ENCODE results near the gene TFG.

Gene TFG

DNA sequence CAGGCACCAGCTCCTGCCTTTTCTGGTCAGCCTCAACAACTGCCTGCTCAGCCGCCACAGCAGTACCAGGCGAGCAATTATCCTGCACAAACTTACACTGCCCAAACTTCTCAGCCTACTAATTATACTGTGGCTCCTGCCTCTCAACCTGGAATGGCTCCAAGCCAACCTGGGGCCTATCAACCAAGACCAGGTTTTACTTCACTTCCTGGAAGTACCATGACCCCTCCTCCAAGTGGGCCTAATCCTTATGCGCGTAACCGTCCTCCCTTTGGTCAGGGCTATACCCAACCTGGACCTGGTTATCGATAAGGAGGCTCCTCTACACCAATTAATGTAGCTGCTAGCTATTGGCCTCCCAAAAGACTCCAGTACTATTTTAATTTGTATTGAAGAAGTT is 38.9 kb downstream of the TFG start:
- TF ChIP-seq, protein P1, sequence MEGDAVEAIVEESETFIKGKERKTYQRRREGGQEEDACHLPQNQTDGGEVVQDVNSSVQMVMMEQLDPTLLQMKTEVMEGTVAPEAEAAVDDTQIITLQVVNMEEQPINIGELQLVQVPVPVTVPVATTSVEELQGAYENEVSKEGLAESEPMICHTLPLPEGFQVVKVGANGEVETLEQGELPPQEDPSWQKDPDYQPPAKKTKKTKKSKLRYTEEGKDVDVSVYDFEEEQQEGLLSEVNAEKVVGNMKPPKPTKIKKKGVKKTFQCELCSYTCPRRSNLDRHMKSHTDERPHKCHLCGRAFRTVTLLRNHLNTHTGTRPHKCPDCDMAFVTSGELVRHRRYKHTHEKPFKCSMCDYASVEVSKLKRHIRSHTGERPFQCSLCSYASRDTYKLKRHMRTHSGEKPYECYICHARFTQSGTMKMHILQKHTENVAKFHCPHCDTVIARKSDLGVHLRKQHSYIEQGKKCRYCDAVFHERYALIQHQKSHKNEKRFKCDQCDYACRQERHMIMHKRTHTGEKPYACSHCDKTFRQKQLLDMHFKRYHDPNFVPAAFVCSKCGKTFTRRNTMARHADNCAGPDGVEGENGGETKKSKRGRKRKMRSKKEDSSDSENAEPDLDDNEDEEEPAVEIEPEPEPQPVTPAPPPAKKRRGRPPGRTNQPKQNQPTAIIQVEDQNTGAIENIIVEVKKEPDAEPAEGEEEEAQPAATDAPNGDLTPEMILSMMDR (IDR thresholded peaks at IDR 0.05; ENCODE audit: insufficient read depth, low read length, poor library complexity, severe bottlenecking), result no peak
- H3K36me3 ChIP-seq (ENCODE audit: control insufficient read depth, insufficient read depth, low read length), result peaks cover 9% of the 10 kb centered on the region
- H3K4me3 ChIP-seq (replicated peaks; ENCODE audit: low read depth, low read length), result no peak overlapping the region

GRCh38 chr3:100748967-100749366 is 39.7 kb downstream of the TFG start:
- no peak overlapping the region for H3K4me3 ChIP-seq (replicated peaks; ENCODE audit: low read depth, low read length)
- H3K27me3 ChIP-seq (replicated peaks; ENCODE audit: control insufficient read depth, insufficient read depth, low read length), result no peaks in the 10 kb centered on the region
- H3K36me3 ChIP-seq (ENCODE audit: control insufficient read depth, insufficient read depth, low read length), result peaks cover 9% of the 10 kb centered on the region
- TF ChIP-seq, protein P1 (IDR thresholded peaks at IDR 0.05; ENCODE audit: insufficient read depth, low read length, poor library complexity, severe bottlenecking), result no peak
- no peak for DNase-seq (ENCODE audit: extremely low read depth, insufficient read length)

More for the DNA sequence above, 38.9 kb downstream of the TFG start:
- DNase-seq (ENCODE audit: extremely low read depth, insufficient read length), result no peak
- no peaks in the 10 kb centered on the region for H3K27me3 ChIP-seq (replicated peaks; ENCODE audit: control insufficient read depth, insufficient read depth, low read length)

- no peak for DNase-seq (ENCODE audit: extremely low read depth, insufficient read length)
- H3K27me3 ChIP-seq (replicated peaks; ENCODE audit: control insufficient read depth, insufficient read depth, low read length), result no peaks in the 10 kb centered on the region
- peaks cover 2% of the 10 kb centered on the region; the same call in 1 of the 2 replicates for H3K36me3 ChIP-seq (ENCODE audit: control insufficient read depth, insufficient read depth, low read length)
- TF ChIP-seq, protein P1 (IDR thresholded peaks at IDR 0.05; ENCODE audit: insufficient read depth, low read length, poor library complexity, severe bottlenecking), result no peak
- H3K4me3 ChIP-seq (replicated peaks; ENCODE audit: low read depth, low read length), result no peak overlapping the region
Measured at GRCh38 chr3:100753846-100754245, 44.6 kb downstream of the TFG start.

DNA sequence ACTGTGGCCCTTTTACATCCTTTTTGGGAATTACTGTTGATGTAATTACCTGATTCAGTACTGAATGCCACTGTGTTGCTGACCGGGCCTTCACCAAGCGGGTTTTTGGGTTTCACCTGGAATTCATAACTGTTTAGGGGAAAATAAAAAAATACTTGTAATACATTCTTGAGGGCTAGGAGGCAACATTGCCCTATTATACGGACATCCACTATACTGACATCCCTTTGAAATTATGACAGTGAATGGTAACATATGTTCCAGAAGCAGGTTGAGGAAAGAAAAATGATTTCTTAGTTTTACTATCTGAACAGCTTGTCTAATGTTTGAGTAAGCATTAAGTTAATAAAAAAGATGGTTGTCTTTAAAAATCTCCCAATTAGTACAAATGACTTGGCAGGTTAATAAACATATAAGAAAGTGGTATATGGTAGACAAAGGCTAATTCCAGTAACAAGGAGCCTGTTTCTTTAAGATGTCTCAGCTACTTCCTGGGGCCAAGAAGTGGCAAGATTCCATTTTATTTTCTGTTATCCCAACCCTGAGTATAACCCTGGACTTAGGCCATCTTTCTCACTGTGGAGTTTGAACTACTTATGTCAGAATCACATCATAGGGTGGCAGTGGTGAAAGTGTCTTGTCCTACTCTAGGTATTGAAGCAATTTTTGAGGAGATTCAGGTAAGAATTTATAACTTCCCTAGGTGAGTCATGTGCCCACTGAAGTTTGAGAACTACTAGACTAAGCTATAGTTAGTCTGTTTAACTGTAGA is 45.5 kb downstream of the TFG start:
- H3K36me3 ChIP-seq (ENCODE audit: control insufficient read depth, insufficient read depth, low read length), result peaks cover 2% of the 10 kb centered on the region; the same call in 1 of the 2 replicates
- TF ChIP-seq, protein P1 (IDR thresholded peaks at IDR 0.05; ENCODE audit: insufficient read depth, low read length, poor library complexity, severe bottlenecking), result no peak
- no peak for DNase-seq (ENCODE audit: extremely low read depth, insufficient read length)
- no peak overlapping the region for H3K4me3 ChIP-seq (replicated peaks; ENCODE audit: low read depth, low read length)
- H3K27me3 ChIP-seq (replicated peaks; ENCODE audit: control insufficient read depth, insufficient read depth, low read length), result no peaks in the 10 kb centered on the region

GRCh38 chr3:100756441-100756840 is 47.1 kb downstream of the TFG start:
- DNase-seq (ENCODE audit: extremely low read depth, insufficient read length), result no peak
- Histone ChIP-seq H3K27me3 (replicated peaks; ENCODE audit: control insufficient read depth, insufficient read depth, low read length) (no peaks in the 10 kb centered on the region), H3K36me3 (ENCODE audit: control insufficient read depth, insufficient read depth, low read length) (peaks cover 2% of the 10 kb centered on the region; the same call in 1 of the 2 replicates), H3K4me3 (replicated peaks; ENCODE audit: low read depth, low read length) (no peak overlapping the region)
- TF ChIP-seq, protein P1 (IDR thresholded peaks at IDR 0.05; ENCODE audit: insufficient read depth, low read length, poor library complexity, severe bottlenecking), result no peak

Measured in GM06990 (cell line).